CD14-positive monocyte (primary cell): ENCODE data around the gene CARM1. TPM values are rescaled to one million over a fixed set of nuclear protein-coding genes. Genes with fewer than 3 reads are reported as not detected.

Experiments
- DNase-seq, 3 donors: peaks; one replicate each; pipeline ENCODE4 v3.0.0-alpha.2; 2011 to 2022
- H2AFZ ChIP-seq: 2 replicates; pipeline ENCODE4 v1.6.0; 2012; ENCODE audit warnings: mild to moderate bottlenecking, low read depth, low read length, inconsistent platforms; ENCODE audit not compliant: insufficient read depth, poor library complexity, severe bottlenecking
- H3K27ac ChIP-seq, 2 donors: 1 replicate in 1 of 2; 2 replicates in 1 of 2; pipeline ENCODE4 v1.5.1; 2012 to 2013; ENCODE audit warnings: low read length in 2 of 2, control low read depth in 1 of 2, inconsistent platforms in 1 of 2, low read depth in 1 of 2, mild to moderate bottlenecking in 1 of 2
- H3K27me3 ChIP-seq, 2 donors: one replicate each; pipeline versions ENCODE4 v1.6.0 to v1.6.1; 2011 to 2013; ENCODE audit warnings: low read length in 2 of 2; ENCODE audit not compliant: control insufficient read depth in 2 of 2, insufficient read depth in 2 of 2
- H3K36me3 ChIP-seq, 2 donors: replicated peaks in 1 of 2; 1 replicate in 1 of 2; 2 replicates in 1 of 2; pipeline versions ENCODE4 v1.5.1 to v1.6.1; 2012 to 2013; ENCODE audit warnings: low read length in 2 of 2, control low read depth in 1 of 2, inconsistent platforms in 1 of 2, mild to moderate bottlenecking in 1 of 2; ENCODE audit not compliant: insufficient read depth in 2 of 2, control insufficient read depth in 1 of 2
- H3K4me1 ChIP-seq, 2 donors: 1 replicate in 1 of 2; 2 replicates in 1 of 2; pipeline versions ENCODE4 v1.5.1 to v1.6.1; 2012 to 2013; ENCODE audit warnings: low read length in 2 of 2, control low read depth in 1 of 2, inconsistent platforms in 1 of 2, mild to moderate bottlenecking in 1 of 2, moderate library complexity in 1 of 2; ENCODE audit not compliant: insufficient read depth in 2 of 2, control insufficient read depth in 1 of 2
- H3K4me2 ChIP-seq: replicated peaks from 2 replicates; pipeline ENCODE3; 2012; ENCODE audit warnings: low read length, moderate library complexity, mild to moderate bottlenecking; ENCODE audit not compliant: poor library complexity, severe bottlenecking; ENCODE audit errors: extremely low read depth
- H3K4me3 ChIP-seq, 3 experiments: fragments of 200-600 bp in 1 of 3; sonication (generic) in 1 of 3; replicated peaks in 1 of 3; 1 replicate in 2 of 3; 2 replicates in 1 of 3; pipeline ENCODE4 v1.5.1; 2011 to 2013; ENCODE audit warnings: low read length in 3 of 3, mild to moderate bottlenecking in 3 of 3, control low read depth in 2 of 3, low read depth in 2 of 3, inconsistent platforms in 1 of 3, moderate library complexity in 1 of 3
- H3K79me2 ChIP-seq: 2 replicates; pipeline ENCODE4 v1.6.0; 2012; ENCODE audit warnings: mild to moderate bottlenecking, control low read depth, inconsistent platforms, low read length, moderate library complexity; ENCODE audit not compliant: insufficient read depth
- H3K9ac ChIP-seq: 2 replicates; pipeline ENCODE4 v1.6.0; 2017; ENCODE audit warnings: low read length, mild to moderate bottlenecking; ENCODE audit not compliant: insufficient read depth, poor library complexity, severe bottlenecking
- H3K9me3 ChIP-seq, 2 donors: replicated peaks in 1 of 2; 1 replicate in 1 of 2; 2 replicates in 1 of 2; pipeline versions ENCODE4 v1.5.1 to v1.6.1; 2012 to 2013; ENCODE audit warnings: low read length in 2 of 2, control low read depth in 1 of 2; ENCODE audit not compliant: control insufficient read depth in 1 of 2, insufficient read depth in 1 of 2
- H4K20me1 ChIP-seq: 2 replicates; pipeline ENCODE4 v1.6.0; 2012; ENCODE audit warnings: mild to moderate bottlenecking, low read length, control low read depth, moderate library complexity; ENCODE audit not compliant: insufficient read depth
- H3K27ac Mint-ChIP-seq, 7 donors: one replicate each; pipeline ENCODE4 v1.8.0; 2020; ENCODE audit warnings: mild to moderate bottlenecking in 7 of 7, mixed read lengths in 7 of 7, moderate library complexity in 6 of 7, inconsistent platforms in 2 of 7
- H3K27me3 Mint-ChIP-seq, 3 donors: one replicate each; pipeline ENCODE4 v1.8.0; 2021 to 2022; ENCODE audit warnings: low read depth in 3 of 3, mild to moderate bottlenecking in 3 of 3, mixed read lengths in 3 of 3, moderate library complexity in 3 of 3, inconsistent platforms in 1 of 3
- H3K36me3 Mint-ChIP-seq, 2 donors: one replicate each; pipeline ENCODE4 v1.8.0; 2020; ENCODE audit warnings: mixed read lengths in 2 of 2, inconsistent platforms in 1 of 2, mild to moderate bottlenecking in 1 of 2
- H3K4me1 Mint-ChIP-seq: one replicate; pipeline ENCODE4 v1.8.0; 2020; ENCODE audit warnings: mild to moderate bottlenecking, mixed read lengths
- H3K4me3 Mint-ChIP-seq, 2 donors: one replicate each; pipeline ENCODE4 v1.8.0; 2020; ENCODE audit warnings: mild to moderate bottlenecking in 2 of 2, mixed read lengths in 2 of 2, moderate library complexity in 1 of 2
- H3K9me3 Mint-ChIP-seq, 7 donors: one replicate each; pipeline ENCODE4 v1.8.0; 2020 to 2022; ENCODE audit warnings: mixed read lengths in 7 of 7, mild to moderate bottlenecking in 6 of 7, moderate library complexity in 6 of 7, inconsistent platforms in 2 of 7
- WGBS: methylation state at CpG from one replicate; pipeline ENCODE4 v1.1.5; 2013; ENCODE audit warnings: missing lambda C conversion rate; ENCODE audit not compliant: insufficient coverage; 5-methylcytosine and 5-hydroxymethylcytosine counted together
- intact Hi-C, 2 donors: fragments of 100-400 bp; cut with micrococcal nuclease; formaldehyde crosslinking; loops; one replicate each; pipeline versions ENCODE4 v1.15.0 to v1.15.1; 2023
- polyA plus RNA-seq, 3 donors: library from polyadenylated mRNA; depleted of rRNA in 1 of 3; unstranded in 2 of 3; stranded (reverse) in 1 of 3; fragments of 300-500 nt in 2 of 3; fragments of >200 nt in 1 of 3; fragmentation: Illumina TruSeq in 2 of 3; gene quantifications; 1 replicate in 2 of 3; 2 replicates in 1 of 3; pipeline ENCODE4 v1.2.3, GENCODE V29; 2012 to 2021
- TF ChIP-seq, protein P1 (sequence below): fragments of 200-600 bp; IDR thresholded peaks from one replicate; pipeline ENCODE4 v1.8.0; 2022; ENCODE audit warnings: antibody characterized with exemption, mild to moderate bottlenecking

Gene CARM1
- polyA plus RNA-seq, 3 donors: 0.17 to 26.3 (median 0.29) TPM

DNA sequence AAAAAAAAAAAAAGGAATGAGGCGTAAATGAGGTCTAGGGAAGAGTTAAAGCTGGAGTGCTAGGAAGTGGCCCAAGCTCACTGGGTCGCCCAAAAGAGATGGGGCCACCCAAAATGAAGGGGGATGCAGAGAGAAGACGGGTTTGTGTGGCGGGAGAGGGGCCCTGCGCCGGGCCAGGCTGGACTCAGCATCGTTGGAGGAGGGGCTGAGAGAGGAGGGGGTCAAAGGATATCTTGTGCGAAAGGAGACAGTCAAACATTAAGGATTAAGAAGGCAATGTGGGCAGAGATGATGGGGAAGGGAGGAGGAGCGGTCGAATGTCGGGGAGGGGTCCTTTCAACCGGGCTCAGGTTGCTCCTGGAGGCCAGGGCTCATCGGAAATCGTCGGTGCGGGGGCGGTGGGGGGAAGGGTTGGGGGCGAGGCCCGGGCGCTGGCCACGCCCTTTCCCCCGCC lies 825 bp upstream of the CARM1 start:
- Mint-ChIP-seq H3K4me1 (peaks cover 40% of the 10 kb centered on the region), H3K27ac (peak overlapping the region; percentile 79 to 95 (median 91)), H3K36me3 (peaks cover 24 to 36% of the 10 kb centered on the region in 2 donors), H3K9me3 (peaks cover 0 to 2% (median 0%) of the 10 kb centered on the region in 7 donors), H3K27me3 (peaks cover 7 to 8% (median 7%) of the 10 kb centered on the region in 3 donors), H3K4me3 (peak overlapping the region; percentile 55 to 82)
- intact Hi-C loops: loop anchor here (5.0 to 10.0 kb wide), 2 partner anchors 33 to 54 kb away; partner anchors contain the start of genes TIMM29 (in 1 of the 2), TMED1 (in 1 of the 2) and YIPF2 (in 1 of the 2)
- H2AFZ ChIP-seq: peak overlapping the region; percentile 22
- H3K4me3 ChIP-seq: peak overlapping the region; percentile 12 to 68 (median 14)
- H3K4me2 ChIP-seq: peak overlapping the region; percentile 82
- 18% methylated on average over 10 of the region's 22 CpGs for WGBS
- H4K20me1 ChIP-seq: peaks cover 16% of the 10 kb centered on the region
- no peak for DNase-seq
- H3K36me3 ChIP-seq: peaks cover 14 to 16% of the 10 kb centered on the region in 2 donors
- peak overlapping the region; percentile 43 to 50 for H3K27ac ChIP-seq
- H3K4me1 ChIP-seq: peaks cover 38 to 56% of the 10 kb centered on the region in 2 donors
- peaks cover 0 to 8% of the 10 kb centered on the region in 2 donors for H3K27me3 ChIP-seq
- no peak overlapping the region for H3K9ac ChIP-seq
- TF ChIP-seq, protein P1, sequence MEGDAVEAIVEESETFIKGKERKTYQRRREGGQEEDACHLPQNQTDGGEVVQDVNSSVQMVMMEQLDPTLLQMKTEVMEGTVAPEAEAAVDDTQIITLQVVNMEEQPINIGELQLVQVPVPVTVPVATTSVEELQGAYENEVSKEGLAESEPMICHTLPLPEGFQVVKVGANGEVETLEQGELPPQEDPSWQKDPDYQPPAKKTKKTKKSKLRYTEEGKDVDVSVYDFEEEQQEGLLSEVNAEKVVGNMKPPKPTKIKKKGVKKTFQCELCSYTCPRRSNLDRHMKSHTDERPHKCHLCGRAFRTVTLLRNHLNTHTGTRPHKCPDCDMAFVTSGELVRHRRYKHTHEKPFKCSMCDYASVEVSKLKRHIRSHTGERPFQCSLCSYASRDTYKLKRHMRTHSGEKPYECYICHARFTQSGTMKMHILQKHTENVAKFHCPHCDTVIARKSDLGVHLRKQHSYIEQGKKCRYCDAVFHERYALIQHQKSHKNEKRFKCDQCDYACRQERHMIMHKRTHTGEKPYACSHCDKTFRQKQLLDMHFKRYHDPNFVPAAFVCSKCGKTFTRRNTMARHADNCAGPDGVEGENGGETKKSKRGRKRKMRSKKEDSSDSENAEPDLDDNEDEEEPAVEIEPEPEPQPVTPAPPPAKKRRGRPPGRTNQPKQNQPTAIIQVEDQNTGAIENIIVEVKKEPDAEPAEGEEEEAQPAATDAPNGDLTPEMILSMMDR: no peak
- H3K79me2 ChIP-seq: peaks cover 28% of the 10 kb centered on the region
- no peaks in the 10 kb centered on the region for H3K9me3 ChIP-seq

DNA sequence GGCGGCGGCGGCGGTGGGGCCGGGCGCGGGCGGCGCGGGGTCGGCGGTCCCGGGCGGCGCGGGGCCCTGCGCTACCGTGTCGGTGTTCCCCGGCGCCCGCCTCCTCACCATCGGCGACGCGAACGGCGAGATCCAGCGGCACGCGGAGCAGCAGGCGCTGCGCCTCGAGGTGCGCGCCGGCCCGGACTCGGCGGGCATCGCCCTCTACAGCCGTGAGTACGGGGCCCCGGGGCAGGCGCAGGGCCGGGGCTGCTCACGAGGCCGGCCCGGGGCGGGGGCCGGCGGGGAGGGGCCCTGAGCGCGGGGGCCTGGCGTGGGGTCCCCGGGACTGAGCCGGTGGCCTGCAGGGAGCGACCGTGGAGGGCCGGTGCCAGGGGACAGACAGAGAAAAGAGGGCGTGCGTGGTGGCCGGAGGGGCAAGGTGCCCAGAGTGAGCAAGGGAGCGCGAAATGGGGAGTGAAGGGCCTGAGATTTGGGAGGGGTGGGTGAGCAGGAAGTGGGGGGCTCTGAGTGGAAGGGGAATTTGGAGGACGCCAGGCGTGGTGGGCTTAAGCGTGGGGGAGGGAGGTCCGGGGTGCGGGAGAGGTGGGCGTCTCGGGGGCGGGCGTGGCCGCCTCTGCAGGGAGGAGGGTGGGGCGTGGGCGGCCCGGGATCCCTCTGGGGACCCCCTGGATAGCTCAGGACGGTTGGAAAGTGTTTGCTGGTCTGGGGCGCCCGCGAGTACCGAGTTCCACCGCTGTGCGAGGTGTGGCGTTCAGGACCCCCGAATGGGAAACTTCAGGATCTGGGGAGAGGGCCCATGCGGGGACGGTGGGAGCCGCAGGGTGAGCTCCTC lies 575 bp downstream of the CARM1 start:
- peak overlapping the region; percentile 78 for H2AFZ ChIP-seq
- intact Hi-C loops: loop anchor here (5.0 to 10.0 kb wide), 2 partner anchors 35 to 53 kb away; partner anchors contain the start of genes TIMM29 (in 1 of the 2), TMED1 (in 1 of the 2) and YIPF2 (in 1 of the 2)
- no peaks in the 10 kb centered on the region for H3K9me3 ChIP-seq
- Mint-ChIP-seq H3K4me1 (peaks cover 48% of the 10 kb centered on the region), H3K27me3 (peaks cover 7 to 8% (median 7%) of the 10 kb centered on the region in 3 donors), H3K4me3 (peak overlapping the region; percentile 83 to 84), H3K27ac (peak overlapping the region in 2 of 7 donors; percentile 58 to 61), H3K36me3 (peaks cover 24 to 34% of the 10 kb centered on the region in 2 donors), H3K9me3 (peaks cover 0 to 2% (median 0%) of the 10 kb centered on the region in 7 donors)
- under 1% methylated on average over 69 of the region's 90 CpGs for WGBS
- peak overlapping the region; percentile 73 for H3K9ac ChIP-seq
- H3K4me3 ChIP-seq: peak overlapping the region; percentile 60 to 79 (median 60)
- H3K4me1 ChIP-seq: peaks cover 47 to 61% of the 10 kb centered on the region in 2 donors
- TF ChIP-seq, protein P1: no peak
- peak in 1 of 3 donors; percentile 37 for DNase-seq
- H4K20me1 ChIP-seq: peaks cover 22% of the 10 kb centered on the region
- H3K79me2 ChIP-seq: peaks cover 31% of the 10 kb centered on the region
- peak overlapping the region in 1 of 2 donors; percentile 51 for H3K27ac ChIP-seq
- H3K27me3 ChIP-seq: peaks cover 0 to 8% of the 10 kb centered on the region in 2 donors
- peak overlapping the region; percentile 94 for H3K4me2 ChIP-seq
- peaks cover 14 to 15% of the 10 kb centered on the region in 2 donors for H3K36me3 ChIP-seq
